GM12872 (cell line): ENCODE results near the gene WNT6.

Experiments used
- TF ChIP-seq, protein P1 (sequence below): IDR thresholded peaks from 3 replicates; pipeline ENCODE4 v1.5.1; 2011; ENCODE audit warnings: low read depth, mild to moderate bottlenecking, low read length, moderate library complexity; ENCODE audit not compliant: insufficient read depth

The WNT6 gene

DNA sequence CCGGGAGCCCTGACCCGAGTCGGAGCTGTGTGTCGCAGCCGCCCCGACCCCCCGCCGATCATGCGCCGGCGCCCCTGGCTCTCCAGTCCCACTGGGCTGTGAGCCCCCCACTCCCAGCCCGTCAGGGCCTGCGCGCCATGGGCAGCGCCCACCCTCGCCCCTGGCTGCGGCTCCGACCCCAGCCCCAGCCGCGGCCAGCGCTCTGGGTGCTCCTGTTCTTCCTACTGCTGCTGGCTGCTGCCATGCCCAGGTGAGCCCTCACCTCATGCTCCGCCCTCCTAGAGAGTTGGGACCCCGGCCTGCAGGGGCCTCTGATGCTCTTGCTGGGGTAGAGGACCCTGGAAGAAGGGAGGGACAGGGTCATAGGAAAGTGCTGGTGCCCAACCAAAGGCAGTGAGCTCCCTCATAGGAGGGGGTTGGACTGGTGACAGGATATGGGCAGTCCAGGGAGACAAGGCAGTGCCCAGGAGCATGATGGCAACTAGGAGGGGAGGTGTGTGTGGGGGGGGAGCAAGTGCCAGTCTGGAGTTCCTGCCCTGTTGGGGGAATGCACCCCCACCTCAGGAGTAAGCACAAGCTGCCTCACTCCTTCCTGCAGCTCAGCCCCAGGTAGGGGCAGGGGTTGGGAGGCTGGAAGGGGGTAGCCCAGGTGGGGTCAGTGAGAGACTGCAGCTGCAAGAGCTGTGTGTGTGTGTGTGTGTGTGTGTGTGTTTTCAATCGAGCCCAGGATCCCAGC is 21.4 kb downstream of the WNT6 start:
- TF ChIP-seq, protein P1, sequence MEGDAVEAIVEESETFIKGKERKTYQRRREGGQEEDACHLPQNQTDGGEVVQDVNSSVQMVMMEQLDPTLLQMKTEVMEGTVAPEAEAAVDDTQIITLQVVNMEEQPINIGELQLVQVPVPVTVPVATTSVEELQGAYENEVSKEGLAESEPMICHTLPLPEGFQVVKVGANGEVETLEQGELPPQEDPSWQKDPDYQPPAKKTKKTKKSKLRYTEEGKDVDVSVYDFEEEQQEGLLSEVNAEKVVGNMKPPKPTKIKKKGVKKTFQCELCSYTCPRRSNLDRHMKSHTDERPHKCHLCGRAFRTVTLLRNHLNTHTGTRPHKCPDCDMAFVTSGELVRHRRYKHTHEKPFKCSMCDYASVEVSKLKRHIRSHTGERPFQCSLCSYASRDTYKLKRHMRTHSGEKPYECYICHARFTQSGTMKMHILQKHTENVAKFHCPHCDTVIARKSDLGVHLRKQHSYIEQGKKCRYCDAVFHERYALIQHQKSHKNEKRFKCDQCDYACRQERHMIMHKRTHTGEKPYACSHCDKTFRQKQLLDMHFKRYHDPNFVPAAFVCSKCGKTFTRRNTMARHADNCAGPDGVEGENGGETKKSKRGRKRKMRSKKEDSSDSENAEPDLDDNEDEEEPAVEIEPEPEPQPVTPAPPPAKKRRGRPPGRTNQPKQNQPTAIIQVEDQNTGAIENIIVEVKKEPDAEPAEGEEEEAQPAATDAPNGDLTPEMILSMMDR, result no peak

DNA sequence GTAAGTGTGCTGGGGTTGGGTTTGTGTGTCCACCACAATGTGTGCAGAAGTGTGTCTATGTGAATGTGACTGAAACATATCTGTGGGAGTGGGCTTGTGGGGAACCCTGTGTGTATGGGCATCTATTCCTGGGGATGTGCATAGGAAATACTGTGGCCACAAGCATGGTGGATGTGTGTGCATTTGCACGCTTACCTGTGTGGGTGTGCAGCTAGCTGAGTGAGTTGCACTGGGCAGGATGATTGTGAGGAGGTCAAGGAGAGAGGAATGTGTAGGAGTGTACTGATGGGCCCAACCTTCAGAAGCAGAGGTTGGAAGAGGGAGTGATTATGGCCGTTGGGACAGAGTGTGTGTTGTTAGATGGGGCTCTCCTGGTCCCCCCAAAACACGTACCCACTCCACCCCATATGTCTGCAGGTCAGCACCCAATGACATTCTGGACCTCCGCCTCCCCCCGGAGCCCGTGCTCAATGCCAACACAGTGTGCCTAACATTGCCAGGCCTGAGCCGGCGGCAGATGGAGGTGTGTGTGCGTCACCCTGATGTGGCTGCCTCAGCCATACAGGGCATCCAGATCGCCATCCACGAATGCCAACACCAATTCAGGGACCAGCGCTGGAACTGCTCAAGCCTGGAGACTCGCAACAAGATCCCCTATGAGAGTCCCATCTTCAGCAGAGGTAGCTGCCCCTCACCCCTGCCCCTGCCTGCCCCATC is 22.3 kb downstream of the WNT6 start:
- TF ChIP-seq, protein P1, result no peak

DNA sequence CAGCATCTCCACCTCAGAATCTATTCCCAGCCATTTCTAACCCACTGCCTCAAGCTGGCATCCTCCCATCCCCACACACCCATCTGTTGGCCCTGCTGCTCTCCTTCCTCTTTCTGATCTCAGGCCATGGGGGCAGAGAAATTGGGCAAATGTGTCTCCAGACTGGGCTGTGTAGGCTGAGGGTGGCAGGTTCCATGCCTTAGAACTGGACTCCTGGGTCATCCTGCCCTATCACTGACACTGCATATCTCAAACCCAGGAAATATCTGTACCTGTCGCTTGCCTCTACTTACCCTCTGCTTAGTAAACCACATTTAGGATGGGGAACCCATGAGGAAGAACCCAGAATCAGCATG is 22.8 kb downstream of the WNT6 start:
- TF ChIP-seq, protein P1, result no peak

DNA sequence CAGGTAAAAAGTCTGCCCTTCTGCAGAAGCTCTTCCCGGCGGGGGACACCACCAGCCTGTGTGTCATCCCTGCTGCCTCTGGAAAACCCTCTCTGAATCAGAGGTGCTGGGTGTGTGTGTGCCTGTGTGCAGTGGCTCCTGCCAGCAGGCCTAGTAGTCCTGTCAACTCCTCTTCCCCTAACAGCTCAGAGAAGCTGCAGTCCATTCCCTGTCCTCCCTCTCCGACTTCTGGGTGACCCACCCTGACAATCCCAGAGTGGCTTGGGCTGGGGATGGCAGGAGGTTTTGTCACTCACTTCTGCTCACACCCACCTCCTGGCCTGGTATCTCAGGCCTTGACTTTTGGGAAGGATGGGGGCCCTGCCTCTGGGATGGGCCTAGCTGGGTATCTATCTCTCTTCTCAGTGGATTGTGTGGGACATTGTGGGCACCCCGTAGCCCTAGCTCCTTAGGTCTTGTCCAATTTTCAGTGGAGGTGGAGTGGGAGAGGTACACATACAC is 23.3 kb downstream of the WNT6 start:
- TF ChIP-seq, protein P1, result no peak

DNA sequence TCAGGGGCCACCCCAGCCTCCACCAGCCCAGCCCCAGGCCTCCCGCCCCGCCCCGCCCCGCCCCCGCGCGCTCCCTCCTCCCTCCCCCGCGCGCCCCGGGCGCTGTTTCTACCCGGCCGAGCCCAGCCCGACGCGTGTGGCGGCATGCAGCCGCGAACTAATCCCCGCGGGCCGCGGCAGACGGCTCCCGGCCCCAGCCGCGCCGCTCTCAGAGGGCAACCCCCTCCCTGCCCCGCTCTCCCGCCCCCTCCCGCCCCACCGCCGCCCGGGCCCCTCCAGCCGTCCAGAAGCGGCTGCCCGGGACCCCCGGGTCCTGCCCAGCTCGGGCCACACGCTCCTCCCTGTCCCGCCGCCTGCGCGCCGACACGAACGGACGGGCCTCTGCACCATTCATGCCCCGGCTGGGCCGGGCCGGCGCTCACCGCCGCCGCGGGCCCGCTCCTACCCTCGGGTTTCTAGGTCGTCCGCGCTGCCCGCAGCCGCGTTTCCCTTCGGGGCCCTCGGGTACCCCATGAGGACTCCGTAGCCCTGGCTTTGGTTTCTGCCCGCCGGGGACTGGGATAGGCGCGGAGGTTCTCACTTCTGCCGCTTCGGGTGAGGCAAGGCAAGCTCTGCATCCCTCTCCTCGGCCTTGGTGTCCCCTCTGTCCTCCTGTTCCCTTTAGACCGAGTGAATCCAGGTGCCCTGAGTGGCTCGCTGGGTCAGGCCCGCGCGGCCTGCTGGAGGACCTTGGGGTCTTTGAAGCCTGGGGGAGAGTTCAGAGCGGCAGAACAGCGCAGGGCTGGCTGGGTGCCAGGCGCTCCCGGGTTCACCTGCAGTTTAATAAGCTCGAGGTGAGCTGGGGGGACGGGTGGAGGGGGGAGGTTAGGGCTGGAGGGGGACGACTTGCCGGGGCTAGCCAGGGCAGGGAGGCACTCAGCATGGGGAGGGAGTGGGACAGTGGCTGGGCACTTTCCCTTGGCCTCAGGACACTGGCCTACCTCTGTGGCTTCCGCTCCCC is 24.2 kb downstream of the WNT6 start:
- TF ChIP-seq, protein P1, result no peak

DNA sequence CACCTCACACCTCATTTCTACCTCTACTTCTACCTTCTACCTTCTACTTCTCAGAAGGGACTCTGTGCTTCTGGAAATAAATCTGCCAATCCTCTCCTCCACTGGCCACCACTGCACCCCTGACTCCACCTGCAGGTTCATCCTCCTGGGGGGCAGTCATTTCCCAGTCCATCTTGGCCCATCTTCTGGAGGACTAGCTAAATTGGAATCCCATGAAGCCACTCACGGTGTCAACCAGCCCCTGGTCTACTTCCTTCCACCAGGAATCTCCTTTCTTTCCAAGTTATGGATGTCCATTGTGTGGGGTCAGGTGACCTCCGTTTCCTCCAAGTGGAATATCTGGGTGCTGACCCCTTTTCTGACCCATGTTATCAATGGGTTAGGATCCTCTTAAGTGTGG is 24.9 kb downstream of the WNT6 start:
- TF ChIP-seq, protein P1, result no peak
